GM21619 (cell line): ENCODE measurements around the gene RTTN.
"Not testable (repeated sequence)": the region's sequence is repeated elsewhere in the genome, so short reads cannot be mapped to it uniquely, and the experiment has no call there.

Source experiments
- ATAC-seq: cut with Tn5 transposase; IDR thresholded peaks from one replicate; pipeline ENCODE4 v1.9.1; 2021; ENCODE audit not compliant: unreplicated experiment

Gene RTTN

DNA sequence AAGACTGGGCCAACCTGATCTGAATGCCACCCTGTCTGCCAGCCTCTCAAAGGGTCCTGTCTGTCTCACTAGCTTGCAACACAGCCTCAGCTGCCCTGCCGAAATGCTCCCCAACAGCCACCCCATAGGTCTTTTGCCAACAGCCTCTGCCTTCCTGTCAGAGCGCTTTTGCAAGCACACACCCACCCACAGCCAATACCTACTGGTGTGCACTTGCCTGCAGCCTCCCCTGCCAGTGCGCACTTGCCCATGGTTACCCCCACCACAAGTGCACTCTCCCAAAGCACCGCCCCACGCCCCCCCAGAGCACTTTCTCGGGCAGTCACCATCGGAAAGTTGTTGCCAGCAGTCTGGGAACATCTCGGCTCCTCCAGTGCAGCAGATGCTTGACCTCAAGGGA, 48.6 kb downstream of the RTTN start:
- no peak for ATAC-seq

DNA sequence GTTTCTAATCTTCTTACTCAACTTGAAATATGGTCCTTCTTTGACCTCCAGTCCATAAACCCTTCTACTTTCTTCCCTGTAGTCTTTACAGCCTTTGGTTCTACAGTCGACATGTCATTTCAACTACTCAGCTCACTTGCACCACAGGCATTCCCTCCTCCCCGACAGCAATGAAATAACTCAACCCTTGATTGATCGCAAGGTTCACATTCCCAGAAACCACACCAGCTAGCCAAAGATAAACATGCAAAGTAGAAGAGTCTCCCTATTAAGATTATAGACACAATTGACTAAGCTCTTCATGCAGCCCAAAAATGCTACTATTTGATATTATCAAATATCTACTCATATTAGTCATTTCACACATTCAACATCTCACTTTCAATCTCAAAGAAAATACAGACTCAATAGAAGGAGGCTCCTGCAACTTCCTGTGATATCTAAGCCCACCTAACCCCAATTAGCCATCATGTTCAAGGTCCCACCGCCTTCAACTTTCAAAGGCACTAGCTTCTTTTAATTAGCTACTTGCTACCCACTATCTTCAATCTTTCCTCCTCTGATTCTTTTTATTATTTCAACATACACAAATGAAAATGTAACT, 50.8 kb downstream of the RTTN start:
- no peak for ATAC-seq

DNA sequence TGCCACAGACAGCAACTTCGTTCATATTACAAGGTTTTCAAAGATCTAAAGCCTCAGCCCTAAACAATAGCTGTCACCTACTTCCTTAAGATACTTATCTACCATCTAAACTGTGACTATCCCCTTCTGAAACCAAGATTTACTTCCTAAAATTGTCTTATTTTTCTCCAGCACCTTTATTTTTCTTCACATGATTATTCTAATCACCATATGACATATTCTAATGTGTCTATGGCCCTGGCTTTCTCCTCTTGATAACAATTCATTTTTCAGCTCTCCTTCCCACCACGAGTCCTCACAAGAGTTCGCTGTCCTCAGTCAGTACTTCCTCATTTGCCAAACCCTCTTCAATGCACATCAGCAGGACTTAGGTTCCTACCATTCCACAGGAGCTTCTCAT, 53.9 kb downstream of the RTTN start:
- ATAC-seq = no peak

DNA sequence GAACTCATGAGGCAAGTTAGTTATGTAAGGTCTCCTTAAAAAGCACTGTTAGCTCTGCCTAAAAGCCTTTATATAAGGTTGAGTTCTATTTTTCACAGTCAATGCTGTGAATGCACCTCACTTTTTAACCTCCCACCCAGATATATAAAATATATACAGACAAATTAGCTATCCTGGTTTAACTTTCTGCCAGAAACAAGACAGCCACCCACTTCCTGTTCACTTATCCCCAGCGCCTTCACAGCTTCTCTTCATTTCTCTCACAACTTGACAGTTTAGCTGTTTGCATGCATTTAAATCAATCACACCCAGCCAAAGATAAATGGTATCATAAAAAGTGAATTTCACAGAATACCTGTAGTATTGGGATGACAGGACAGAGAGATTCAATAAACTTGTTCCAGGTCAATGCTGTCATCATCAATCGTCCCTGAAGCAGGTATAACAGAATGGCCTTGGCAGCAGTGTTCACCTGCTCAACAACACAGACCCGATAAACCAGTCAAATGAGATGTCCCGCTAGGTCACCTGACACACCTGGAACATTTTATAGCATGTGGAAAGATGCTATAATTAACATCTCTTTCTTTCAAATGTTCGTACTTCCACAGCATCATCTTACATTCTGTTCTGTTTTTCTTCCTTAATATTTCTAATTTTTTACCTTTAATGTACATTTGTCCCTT, 55.7 kb downstream of the RTTN start:
- ATAC-seq = no peak

DNA sequence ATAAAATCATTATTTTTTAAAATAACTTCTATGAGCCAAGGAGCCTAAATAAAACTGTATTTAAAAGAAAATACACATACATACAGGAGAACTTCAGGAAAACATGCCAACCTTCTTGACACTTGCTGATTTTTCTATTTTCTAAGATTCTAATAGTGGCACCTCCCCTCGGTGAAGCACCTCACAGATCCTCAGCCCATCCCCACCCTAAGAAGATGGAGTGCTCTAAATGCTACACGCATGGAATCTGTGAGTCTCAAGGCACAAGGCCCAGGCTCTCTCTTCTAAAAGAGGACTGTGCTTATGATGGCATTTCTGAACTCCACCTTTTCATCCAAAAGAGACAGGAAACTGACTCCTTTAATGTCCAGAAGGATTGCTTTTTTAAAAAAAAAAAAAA, 56.3 kb downstream of the RTTN start:
- no peak for ATAC-seq

DNA sequence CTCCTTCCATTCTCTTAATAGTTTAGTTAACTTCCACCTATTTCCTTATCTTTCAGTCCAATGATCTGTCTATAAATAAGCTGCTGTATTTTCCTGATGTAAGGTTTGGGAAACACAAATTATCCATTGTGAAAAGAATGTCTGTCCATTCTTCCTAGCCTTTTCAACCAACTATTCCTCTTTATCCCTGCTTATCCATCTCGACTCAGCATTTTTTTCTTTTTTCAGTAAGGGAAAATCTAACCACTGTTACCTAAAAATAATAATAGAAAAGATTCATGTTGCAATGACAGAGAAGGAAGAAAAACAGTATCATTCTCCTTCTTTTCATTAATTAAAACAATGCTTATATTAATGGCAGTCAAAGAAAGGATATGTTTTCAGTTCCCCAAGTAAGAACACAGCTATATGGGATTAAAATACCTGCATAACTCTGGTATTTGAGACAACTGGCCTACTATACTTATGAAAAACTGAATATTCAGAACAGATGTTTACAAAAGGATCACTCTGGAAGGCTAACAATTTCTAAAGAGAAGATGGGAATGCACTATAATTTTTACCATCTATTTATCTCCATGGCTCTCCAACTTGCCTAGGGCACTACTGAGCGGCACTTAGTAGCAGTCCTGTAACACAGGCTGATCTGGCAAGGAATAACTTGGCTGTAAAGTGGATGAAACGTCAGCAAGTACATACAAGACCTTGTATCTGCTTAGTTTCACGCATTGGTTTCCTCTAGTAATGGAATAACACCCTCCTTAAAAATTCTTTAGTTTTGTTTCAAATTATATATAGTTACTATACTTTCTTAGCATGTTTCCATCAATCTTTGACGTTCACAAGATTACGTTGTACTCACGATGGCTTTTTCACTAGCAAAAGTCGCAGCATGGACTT, 57.2 kb downstream of the RTTN start:
- no peak for ATAC-seq

DNA sequence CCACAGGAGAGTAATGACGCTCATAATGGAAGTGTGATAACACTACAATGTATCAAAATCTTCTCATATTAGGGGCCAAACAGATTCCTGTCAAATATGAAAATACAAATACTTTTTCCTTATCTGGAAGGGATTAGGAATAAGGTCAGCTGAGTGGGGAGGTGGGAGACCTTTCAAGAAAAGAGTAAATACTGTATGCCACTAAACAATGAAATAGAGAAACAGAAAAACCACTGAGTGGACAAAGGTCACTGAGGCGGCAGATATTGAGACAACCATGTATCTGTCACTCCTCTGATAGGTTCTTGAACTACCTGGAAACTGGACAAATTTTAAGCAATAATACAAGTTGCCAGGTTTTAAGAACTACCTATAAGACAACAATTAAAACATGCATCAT, 59.3 kb downstream of the RTTN start:
- no peak for ATAC-seq

DNA sequence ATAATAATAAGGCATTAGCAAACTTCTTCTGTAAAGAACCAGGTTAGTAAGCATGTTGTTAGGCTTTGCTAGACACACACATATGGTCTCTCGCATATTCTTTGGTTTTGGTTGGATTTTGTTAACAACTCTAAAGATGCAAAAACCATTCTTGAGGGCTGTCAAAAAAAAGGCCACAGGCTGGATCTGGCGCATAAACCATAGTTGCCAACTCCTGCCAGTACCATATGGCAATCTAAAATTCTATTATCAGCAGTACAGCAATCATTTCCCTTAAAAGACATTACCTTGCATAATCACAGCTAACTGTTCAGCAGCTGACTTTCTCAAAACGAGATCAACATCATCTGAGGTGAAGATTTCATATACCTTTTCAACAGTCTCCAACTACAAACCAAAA, 63.5 kb downstream of the RTTN start:
- ATAC-seq = no peak

DNA sequence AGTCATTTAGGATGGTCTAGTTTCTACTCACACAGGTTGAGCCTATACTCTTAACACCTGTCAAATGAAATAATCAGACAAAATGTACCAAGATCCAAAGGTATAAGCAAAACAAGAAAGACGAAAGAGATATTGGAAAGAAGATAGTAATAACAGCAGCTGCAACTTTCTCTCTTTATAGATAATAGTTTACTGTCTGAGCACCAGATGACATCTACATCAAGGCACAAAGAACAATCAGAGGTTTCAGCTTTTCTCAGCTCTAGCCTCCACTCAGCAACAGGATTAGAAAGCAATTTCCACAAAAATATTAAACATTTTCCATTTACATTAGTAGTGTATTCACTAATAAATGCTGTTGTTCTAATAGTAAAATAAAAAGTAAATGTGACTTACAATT, 66.3 kb downstream of the RTTN start:
- ATAC-seq = no peak

DNA sequence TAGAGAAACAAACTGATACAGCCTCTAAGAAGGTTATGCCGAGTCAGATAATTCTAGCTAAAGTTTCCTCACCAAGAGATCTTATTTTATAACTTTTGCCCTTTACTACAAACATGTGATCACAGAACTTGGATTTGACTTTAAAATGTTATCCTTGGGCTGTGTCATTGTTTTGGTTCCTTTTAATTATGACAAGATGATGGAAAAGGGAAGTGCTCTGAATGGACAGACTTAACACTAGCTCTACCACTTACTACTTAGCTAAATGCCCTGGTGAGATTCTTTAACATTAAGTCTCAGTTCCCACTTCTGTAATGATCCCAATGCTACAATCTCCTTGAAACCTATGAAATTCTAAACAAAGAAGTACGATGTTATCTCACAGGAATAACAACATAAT, 69.9 kb downstream of the RTTN start:
- ATAC-seq = no peak

DNA sequence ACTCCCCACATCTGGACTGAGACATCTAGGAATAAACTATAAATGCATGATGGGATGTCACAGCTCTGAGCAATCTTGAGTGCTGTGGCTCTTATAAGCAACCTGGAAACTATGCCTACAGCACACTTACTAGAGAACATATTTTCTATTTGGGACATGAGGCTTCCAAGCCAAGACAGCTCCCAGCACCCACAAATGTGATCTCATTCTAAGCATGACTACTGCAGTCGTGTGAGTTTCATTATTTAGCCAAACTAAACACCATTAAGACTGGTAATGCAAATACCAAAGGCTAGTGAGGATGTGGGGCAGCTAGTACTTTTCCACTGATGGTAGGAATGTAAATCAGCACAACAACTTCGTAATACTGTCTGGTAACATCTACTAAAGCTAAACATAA, 72.5 kb downstream of the RTTN start:
- no peak for ATAC-seq

DNA sequence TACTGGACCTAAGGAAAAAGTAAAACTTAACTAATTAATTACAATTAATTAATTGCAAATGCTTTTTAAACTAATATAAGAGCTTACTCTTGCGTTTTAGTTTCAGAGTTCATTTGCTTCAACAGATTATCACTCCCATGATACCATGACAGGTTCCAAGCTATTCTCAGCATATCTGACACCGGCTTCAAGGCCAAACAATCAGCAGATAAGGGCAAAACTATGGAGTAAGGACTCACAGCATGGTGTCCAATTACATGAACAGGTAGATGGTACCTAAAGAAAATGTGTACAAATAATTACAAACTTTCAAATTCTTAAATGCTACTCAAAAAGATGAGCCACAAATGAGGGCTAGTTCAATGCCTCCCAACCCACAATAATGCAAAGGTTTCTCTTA, 77.2 kb downstream of the RTTN start:
- no peak for ATAC-seq

DNA sequence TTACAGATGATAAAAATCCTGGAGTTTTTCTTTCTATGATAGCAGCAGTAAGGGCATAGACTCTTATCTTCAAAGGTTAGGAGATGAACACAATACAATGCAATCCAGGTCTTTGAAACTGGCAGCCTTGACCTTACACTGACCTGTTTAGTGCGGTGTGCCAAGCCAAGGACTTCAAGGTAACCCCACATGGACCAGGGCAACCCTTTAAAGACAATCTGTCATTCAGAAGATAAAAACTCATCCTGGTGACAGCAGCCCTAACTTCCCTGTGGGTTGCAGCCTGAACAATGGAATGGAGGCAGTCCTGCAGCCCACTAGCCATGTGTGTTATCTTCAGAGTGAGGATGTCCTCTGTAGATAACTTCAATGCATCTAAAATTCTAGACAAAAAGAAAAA, 78.1 kb downstream of the RTTN start:
- no peak for ATAC-seq

DNA sequence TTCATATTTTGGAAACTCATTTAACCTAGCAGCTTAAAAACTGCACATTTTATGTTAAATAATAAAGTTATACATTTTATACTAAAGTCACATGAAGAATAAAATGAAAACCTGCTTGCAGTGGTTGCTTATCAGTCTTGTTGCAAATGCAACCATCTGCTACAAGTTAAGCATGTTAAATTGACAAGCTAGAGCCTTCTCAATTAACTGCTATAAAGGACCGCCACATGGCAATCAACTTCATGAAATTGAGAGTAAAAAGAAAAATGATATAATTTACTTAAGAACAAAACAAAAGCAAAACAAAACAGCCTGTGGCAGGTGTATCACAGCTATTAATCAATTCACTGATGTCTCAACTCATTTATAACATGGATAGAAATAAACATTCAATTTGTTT, 78.7 kb downstream of the RTTN start:
- no peak for ATAC-seq

DNA sequence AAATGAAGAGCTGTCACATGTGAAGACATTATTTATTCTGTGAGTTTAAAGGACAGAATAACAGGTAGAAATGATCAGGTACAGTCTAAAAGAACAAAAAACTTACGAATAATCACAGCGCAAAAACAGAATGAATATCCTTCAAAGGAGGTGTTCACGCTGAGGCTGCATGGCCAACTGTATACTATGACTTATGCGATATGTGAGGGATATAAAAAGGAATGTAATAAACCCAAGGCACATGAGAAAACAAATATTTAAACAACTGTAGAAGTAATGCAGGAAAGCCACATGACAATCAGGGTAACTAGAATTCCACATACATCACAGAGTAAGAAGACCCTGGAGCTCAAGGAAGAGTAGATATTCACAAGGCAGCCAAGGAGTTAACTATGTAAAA, 81.3 kb downstream of the RTTN start:
- ATAC-seq = no peak

DNA sequence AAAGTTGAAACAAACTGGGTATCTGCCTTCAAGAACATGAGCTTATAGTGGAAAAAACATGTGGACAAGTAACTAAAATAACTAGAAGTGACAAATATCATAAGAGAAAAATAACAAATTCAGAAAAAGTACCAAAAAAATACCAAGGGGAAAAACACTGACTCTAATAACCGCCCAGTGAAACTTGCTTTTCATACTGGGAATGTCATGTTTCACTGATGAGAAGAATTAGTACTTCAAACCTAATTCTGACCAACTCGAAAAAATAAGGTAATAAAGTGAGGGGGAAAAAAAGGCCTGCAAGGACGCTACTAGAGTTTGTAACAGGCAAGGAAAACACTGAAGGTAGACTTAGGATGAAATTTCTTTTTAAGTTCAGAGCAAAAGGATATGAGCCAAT, 83.6 kb downstream of the RTTN start:
- ATAC-seq = no peak

DNA sequence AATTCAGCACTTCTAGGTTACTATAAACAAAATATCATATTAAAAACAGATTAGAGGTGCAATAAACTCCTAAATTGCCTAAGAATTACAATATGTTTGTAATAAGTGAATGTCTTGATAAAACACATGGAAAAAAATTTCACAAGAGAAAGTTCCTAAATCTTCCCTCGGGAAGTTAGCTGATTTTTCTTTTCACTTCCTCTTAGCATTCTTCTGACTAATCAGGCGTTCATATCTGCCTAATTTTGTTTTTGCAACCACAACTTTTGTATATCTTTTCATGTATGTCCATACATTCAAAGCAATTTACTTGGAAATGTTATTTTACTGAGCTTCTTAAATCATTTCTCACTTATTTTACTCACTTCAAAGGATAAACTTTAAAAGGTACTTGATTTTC, 88.5 kb downstream of the RTTN start:
- no peak for ATAC-seq

DNA sequence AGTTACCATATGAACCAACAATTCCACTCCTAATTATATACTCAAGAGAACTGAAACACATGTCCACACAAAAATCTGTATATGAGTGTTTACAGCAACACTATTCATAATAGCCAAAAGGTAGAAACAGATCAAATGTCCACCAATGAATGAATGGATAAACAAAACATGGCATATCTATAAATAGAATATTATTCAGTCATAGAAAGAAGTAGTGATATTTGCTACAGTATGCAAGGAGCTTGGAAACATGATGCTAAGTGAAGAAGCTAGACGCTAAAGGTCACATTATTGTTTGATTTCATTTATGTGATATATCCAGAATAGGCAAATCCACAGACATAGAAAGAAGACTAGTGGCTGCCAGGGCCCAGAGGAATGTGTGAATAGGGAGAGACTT, 92.0 kb downstream of the RTTN start:
- ATAC-seq = no peak

DNA sequence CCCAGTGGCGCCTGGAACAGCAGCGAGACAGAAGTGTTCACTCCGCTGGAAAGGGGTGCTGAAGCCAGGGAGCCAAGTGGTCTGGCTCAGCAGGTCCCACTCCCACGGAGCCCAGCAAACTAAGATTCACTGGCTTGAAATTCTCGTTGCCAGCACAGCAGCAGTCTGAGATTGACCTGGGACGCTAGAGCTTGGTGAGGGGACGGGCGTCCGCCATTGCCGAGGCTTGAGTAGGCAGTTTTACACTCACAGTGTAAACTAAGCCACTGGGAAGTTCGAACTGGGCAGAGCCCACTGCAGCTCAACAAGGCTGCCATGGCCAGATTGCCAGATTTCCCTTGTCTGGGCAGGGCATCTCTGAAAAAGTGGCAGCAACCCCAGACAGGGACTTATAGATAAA, 94.8 kb downstream of the RTTN start:
- no peak for ATAC-seq

DNA sequence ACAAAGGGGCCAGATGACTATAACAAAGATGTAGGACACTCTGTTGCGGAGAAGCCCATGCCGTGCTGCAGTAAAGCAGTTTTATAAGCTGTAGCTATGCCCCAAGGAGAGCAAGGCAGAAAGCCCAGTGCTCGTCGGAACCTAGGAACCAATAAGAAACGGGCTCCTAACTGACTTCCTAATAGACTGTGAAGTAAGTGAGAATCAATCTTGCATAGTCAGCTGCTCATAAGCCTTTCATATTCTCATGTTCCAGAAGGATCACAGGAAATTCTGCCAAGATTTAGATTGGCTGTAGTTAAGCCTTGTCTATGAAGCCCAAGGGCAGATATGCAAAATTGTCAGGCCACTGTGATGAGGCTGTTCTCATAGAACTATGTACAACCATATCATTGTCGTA, 98.4 kb downstream of the RTTN start:
- no peak for ATAC-seq

DNA sequence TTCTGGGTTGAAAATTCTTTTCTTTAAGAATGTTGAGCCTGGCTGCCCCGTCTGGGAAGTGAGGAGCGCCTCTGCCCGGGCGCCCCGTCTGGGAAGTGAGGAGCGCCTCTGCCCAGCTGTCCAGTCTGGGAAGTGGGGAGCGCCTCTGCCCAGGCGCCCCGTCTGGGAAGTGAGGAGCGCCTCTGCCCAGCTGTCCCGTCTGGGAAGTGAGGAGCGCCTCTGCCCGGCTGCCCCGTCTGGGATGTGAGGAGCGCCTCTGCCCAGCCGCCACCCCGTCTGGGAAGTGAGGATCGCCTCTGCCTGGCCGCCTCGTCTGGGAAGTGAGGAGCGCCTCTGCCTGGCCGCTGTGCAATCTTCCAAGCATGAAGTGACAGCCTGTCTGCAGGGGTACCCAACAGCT, 102.6 kb downstream of the RTTN start:
- not testable (repeated sequence) for ATAC-seq

DNA sequence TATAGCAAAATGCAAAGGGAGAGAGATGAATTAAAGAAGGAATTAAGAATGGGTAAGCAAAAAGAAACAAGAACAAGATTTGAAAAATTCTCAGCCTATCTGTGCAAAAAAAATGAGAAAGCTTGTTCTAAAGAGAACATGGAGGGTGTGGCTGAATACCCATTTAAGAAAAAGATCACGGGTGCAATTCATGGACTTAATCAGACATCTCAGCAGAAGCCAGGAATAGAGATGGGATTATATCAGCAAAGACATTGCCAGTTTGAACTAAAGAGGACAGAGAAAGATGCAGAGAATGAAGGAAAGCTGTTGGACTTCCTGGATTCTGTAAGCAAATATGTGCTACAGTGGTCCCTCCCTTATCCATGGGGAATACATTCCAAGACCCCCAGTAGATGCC, 115.6 kb downstream of the RTTN start:
- no peak for ATAC-seq
